H9 (cell line): ENCODE measurements around the gene GARNL3. TPM values are rescaled to one million over a fixed set of nuclear protein-coding genes. Genes with fewer than 3 reads are reported as not detected.

Experiments used
- DNase-seq: peaks from one replicate; pipeline ENCODE4 v3.0.0-alpha.2; 2017
- H2AFZ ChIP-seq: one replicate; pipeline ENCODE4 v1.6.1; 2013; ENCODE audit warnings: mild to moderate bottlenecking, low read length, control low read depth, moderate library complexity
- H2AK5ac ChIP-seq: 2 replicates; pipeline ENCODE4 v1.6.1; 2013; ENCODE audit warnings: low read length, control low read depth, mixed read lengths; ENCODE audit not compliant: insufficient read length
- H2BK120ac ChIP-seq: one replicate; pipeline ENCODE4 v1.6.1; 2013; ENCODE audit warnings: low read depth, mild to moderate bottlenecking, low read length, control low read depth, inconsistent platforms; ENCODE audit not compliant: poor library complexity, severe bottlenecking
- H2BK12ac ChIP-seq: 2 replicates; pipeline ENCODE4 v1.6.1; 2013; ENCODE audit warnings: low read length, control low read depth, mixed read lengths, low read depth; ENCODE audit not compliant: insufficient read length
- H2BK15ac ChIP-seq: 2 replicates; pipeline ENCODE4 v1.6.1; 2013; ENCODE audit warnings: low read depth, low read length, control low read depth
- H2BK20ac ChIP-seq: one replicate; pipeline ENCODE4 v1.6.1; 2013; ENCODE audit warnings: low read depth, mild to moderate bottlenecking, low read length, control low read depth, inconsistent platforms; ENCODE audit not compliant: poor library complexity, severe bottlenecking
- H2BK5ac ChIP-seq: 2 replicates; pipeline ENCODE4 v1.6.1; 2013; ENCODE audit warnings: low read length, control low read depth, mixed read lengths; ENCODE audit not compliant: insufficient read length
- H3K14ac ChIP-seq: 2 replicates; pipeline ENCODE4 v1.6.1; 2013; ENCODE audit warnings: low read length, control low read depth; ENCODE audit not compliant: insufficient read depth
- H3K18ac ChIP-seq: 2 replicates; pipeline ENCODE4 v1.6.1; 2013; ENCODE audit warnings: low read depth, mild to moderate bottlenecking, mixed read lengths, low read length, control low read depth; ENCODE audit not compliant: insufficient read length
- H3K23ac ChIP-seq: 2 replicates; pipeline ENCODE4 v1.6.1; 2013; ENCODE audit warnings: low read length, control low read depth, mixed read lengths, low read depth; ENCODE audit not compliant: insufficient read length
- H3K23me2 ChIP-seq: 2 replicates; pipeline ENCODE4 v1.6.1; 2013; ENCODE audit warnings: low read depth, mild to moderate bottlenecking, mixed read lengths, low read length, control low read depth; ENCODE audit not compliant: insufficient read length, poor library complexity, severe bottlenecking
- H3K27ac ChIP-seq: 2 replicates; pipeline ENCODE4 v1.5.1; 2013; ENCODE audit warnings: low read length, control low read depth, mixed read lengths, low read depth; ENCODE audit not compliant: insufficient read length
- H3K27me3 ChIP-seq: 2 replicates; pipeline ENCODE4 v1.6.1; 2013; ENCODE audit warnings: low read length, control low read depth, inconsistent platforms; ENCODE audit not compliant: insufficient read depth
- H3K4ac ChIP-seq: 2 replicates; pipeline ENCODE4 v1.6.1; 2013; ENCODE audit warnings: low read depth, mild to moderate bottlenecking, control low read depth, inconsistent platforms, low read length, moderate library complexity
- H3K4me1 ChIP-seq: 2 replicates; pipeline ENCODE4 v1.6.1; 2013; ENCODE audit warnings: low read length, control low read depth, inconsistent platforms; ENCODE audit not compliant: insufficient read depth
- H3K4me2 ChIP-seq: 2 replicates; pipeline ENCODE4 v1.6.1; 2013; ENCODE audit warnings: low read length, control low read depth, mixed read lengths; ENCODE audit not compliant: insufficient read length, insufficient read depth
- H3K56ac ChIP-seq: 2 replicates; pipeline ENCODE4 v1.6.1; 2013; ENCODE audit warnings: low read depth, mild to moderate bottlenecking, mixed read lengths, low read length, control low read depth; ENCODE audit not compliant: insufficient read length
- H3K79me1 ChIP-seq: 2 replicates; pipeline ENCODE4 v1.6.1; 2013; ENCODE audit warnings: low read depth, mild to moderate bottlenecking, moderate library complexity, low read length, control low read depth, inconsistent platforms; ENCODE audit not compliant: insufficient read depth, poor library complexity, severe bottlenecking
- H3K79me2 ChIP-seq: 2 replicates; pipeline ENCODE4 v1.6.1; 2013; ENCODE audit warnings: low read length, control low read depth, inconsistent platforms; ENCODE audit not compliant: insufficient read depth
- H3K9ac ChIP-seq: 2 replicates; pipeline ENCODE4 v1.6.1; 2013; ENCODE audit warnings: low read length, control low read depth, mixed read lengths; ENCODE audit not compliant: insufficient read length; ENCODE audit errors: extremely low read depth
- H3K9me3 ChIP-seq: one replicate; pipeline ENCODE4 v1.6.1; 2013; ENCODE audit warnings: low read depth, low read length, inconsistent platforms; ENCODE audit not compliant: control insufficient read depth
- H3T11ph ChIP-seq: one replicate; pipeline ENCODE4 v1.6.1; 2013; ENCODE audit warnings: mild to moderate bottlenecking, low read length, control low read depth, inconsistent platforms
- H4K20me1 ChIP-seq: one replicate; pipeline ENCODE4 v1.6.1; 2013; ENCODE audit not compliant: control insufficient read depth, insufficient read length, insufficient read depth
- H4K5ac ChIP-seq: 2 replicates; pipeline ENCODE4 v1.6.1; 2013; ENCODE audit warnings: low read depth, mild to moderate bottlenecking, mixed read lengths, low read length, control low read depth; ENCODE audit not compliant: insufficient read length
- H4K8ac ChIP-seq: replicated peaks from 2 replicates; pipeline ENCODE4 v1.6.1; 2013; ENCODE audit warnings: low read length, control low read depth, mixed read lengths, low read depth; ENCODE audit not compliant: insufficient read length
- H4K91ac ChIP-seq: 2 replicates; pipeline ENCODE4 v1.6.1; 2013; ENCODE audit warnings: low read depth, mild to moderate bottlenecking, moderate library complexity, mixed read lengths, low read length, control low read depth; ENCODE audit not compliant: insufficient read length
- H3K27ac Mint-ChIP-seq, 3 experiments: 2 replicates in 2 of 3; 3 replicates in 1 of 3; pipeline ENCODE4 v1.8.0; 2020 to 2021; ENCODE audit warnings: mixed read lengths in 3 of 3, mild to moderate bottlenecking in 1 of 3, moderate library complexity in 1 of 3
- H3K27me3 Mint-ChIP-seq: 2 replicates; pipeline ENCODE4 v1.8.0; 2021; ENCODE audit warnings: low read depth, mild to moderate bottlenecking, moderate library complexity, mixed read lengths
- H3K36me3 Mint-ChIP-seq, 3 experiments: 2 replicates in 2 of 3; 3 replicates in 1 of 3; pipeline ENCODE4 v1.8.0; 2020 to 2021; ENCODE audit warnings: low read depth in 3 of 3, mixed read lengths in 3 of 3; ENCODE audit not compliant: insufficient read depth in 1 of 3
- H3K4me1 Mint-ChIP-seq, 2 experiments: 2 replicates each; pipeline ENCODE4 v1.8.0; 2020; ENCODE audit warnings: mixed read lengths in 2 of 2
- H3K4me3 Mint-ChIP-seq, 2 experiments: 2 replicates in 1 of 2; 3 replicates in 1 of 2; pipeline ENCODE4 v1.8.0; 2020 to 2021; ENCODE audit warnings: mild to moderate bottlenecking in 2 of 2, mixed read lengths in 2 of 2, moderate library complexity in 1 of 2
- H3K9me3 Mint-ChIP-seq, 2 experiments: 2 replicates in 1 of 2; 3 replicates in 1 of 2; pipeline ENCODE4 v1.8.0; 2020; ENCODE audit warnings: mild to moderate bottlenecking in 2 of 2, mixed read lengths in 2 of 2, moderate library complexity in 1 of 2
- WGBS: extraction: QIAGEN DNeasy Blood & Tissue Kit; methylation state at CpG from one replicate; pipeline ENCODE4 v1.1.7; 2013; ENCODE audit warnings: missing lambda C conversion rate, low lambda C conversion rate, mixed read lengths; ENCODE audit not compliant: insufficient read length; ENCODE audit errors: extremely low coverage; 5-methylcytosine and 5-hydroxymethylcytosine counted together
- total RNA-seq: library from RNA; stranded (reverse); gene quantifications from 2 replicates; pipeline ENCODE4 v1.2.1, GENCODE V29; 2021
- TF ChIP-seq, protein P1 (sequence below): fragments of 200-600 bp; sonication (generic); conservative IDR thresholded peaks from 3 replicates; pipeline ENCODE4 v1.8.0; 2021; ENCODE audit warnings: antibody characterized with exemption, mild to moderate bottlenecking

GARNL3 gene
- total RNA-seq, 1 experiment from 2014 or later, result 8.7 TPM

DNA sequence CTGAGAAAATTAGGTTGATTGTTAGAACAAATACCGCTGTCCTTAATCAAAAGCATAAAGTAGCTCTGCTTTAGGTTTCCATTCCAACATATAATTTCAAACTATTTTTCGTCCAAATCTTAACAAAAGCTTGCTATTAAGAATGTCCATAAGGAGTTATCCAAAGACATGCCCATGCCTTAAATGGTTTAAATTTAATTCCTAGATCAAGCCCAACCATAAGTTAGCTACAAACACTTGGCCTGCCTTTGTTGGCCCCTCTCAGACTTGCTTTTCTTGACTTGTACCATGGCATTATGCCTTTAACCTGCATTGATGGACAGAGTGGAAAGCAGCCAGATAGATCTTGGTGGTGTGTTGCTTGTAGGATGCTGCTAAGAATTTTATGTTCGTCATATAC is 8.8 kb downstream of the GARNL3 start:
- H3K36me3 Mint-ChIP-seq, result peaks cover 0 to 7% (median 2%) of the 10 kb centered on the region in 3 experiments; a peak in 3 of 7 replicates
- Histone ChIP-seq H4K5ac (no peak overlapping the region), H3K4ac (no peak overlapping the region), H4K8ac (no peak overlapping the region), H2BK120ac (no peak overlapping the region), H3K9ac (no peak overlapping the region), H3T11ph (no peak overlapping the region), H3K79me2 (no peaks in the 10 kb centered on the region), H3K56ac (no peak overlapping the region), H3K4me2 (no peak overlapping the region), H2BK20ac (no peak overlapping the region), H3K4me1 (no peaks in the 10 kb centered on the region), H2BK5ac (no peak overlapping the region), H3K14ac (no peak overlapping the region), H2AFZ (no peak overlapping the region), H3K23ac (no peak overlapping the region), H3K9me3 (no peaks in the 10 kb centered on the region), H3K27ac (no peak overlapping the region), H2BK15ac (no peak overlapping the region), H2AK5ac (no peak overlapping the region), H3K18ac (no peak overlapping the region), H2BK12ac (no peak overlapping the region), H3K23me2 (no peaks in the 10 kb centered on the region), H4K91ac (no peak overlapping the region), H3K79me1 (no peaks in the 10 kb centered on the region), H4K20me1 (no peaks in the 10 kb centered on the region), H3K27me3 (no peaks in the 10 kb centered on the region)
- no peak for DNase-seq
- WGBS, result no CpG with 5 or more reads among the region's 3 CpGs
- H3K27me3 Mint-ChIP-seq, result no peaks in the 10 kb centered on the region
- peaks cover 0 to 2% of the 10 kb centered on the region in 2 experiments; a peak in 3 of 4 replicates for H3K4me1 Mint-ChIP-seq
- TF ChIP-seq, protein P1, sequence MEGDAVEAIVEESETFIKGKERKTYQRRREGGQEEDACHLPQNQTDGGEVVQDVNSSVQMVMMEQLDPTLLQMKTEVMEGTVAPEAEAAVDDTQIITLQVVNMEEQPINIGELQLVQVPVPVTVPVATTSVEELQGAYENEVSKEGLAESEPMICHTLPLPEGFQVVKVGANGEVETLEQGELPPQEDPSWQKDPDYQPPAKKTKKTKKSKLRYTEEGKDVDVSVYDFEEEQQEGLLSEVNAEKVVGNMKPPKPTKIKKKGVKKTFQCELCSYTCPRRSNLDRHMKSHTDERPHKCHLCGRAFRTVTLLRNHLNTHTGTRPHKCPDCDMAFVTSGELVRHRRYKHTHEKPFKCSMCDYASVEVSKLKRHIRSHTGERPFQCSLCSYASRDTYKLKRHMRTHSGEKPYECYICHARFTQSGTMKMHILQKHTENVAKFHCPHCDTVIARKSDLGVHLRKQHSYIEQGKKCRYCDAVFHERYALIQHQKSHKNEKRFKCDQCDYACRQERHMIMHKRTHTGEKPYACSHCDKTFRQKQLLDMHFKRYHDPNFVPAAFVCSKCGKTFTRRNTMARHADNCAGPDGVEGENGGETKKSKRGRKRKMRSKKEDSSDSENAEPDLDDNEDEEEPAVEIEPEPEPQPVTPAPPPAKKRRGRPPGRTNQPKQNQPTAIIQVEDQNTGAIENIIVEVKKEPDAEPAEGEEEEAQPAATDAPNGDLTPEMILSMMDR, result no peak
- no peak overlapping the region for H3K4me3 Mint-ChIP-seq
- peaks cover 1 to 2% of the 10 kb centered on the region in 2 experiments; a peak in 2 of 5 replicates for H3K9me3 Mint-ChIP-seq
- H3K27ac Mint-ChIP-seq, result no peak overlapping the region
